IPS-NIHi11 (cell line): Measurements from ENCODE around the gene TPX2.
A peak's percentile ranks its signal among the peaks of the same experiment; 100 is the strongest.

Experiments
- DNase-seq: peaks from one replicate; pipeline ENCODE4 v3.0.0; 2012; ENCODE audit warnings: mixed read lengths, low spot score

TPX2 gene

GRCh38 chr20:31833931-31834521 lies 94.9 kb downstream of the TPX2 start:
- DNase-seq, result no peak

GRCh38 chr20:31835554-31835953 lies 96.5 kb downstream of the TPX2 start:
- no peak for DNase-seq

- peak; percentile 63 for DNase-seq
Measured at GRCh38 chr20:31835977-31836852, 97.1 kb downstream of the TPX2 start.

- no peak for DNase-seq
Measured at GRCh38 chr20:31836853-31837608, 97.9 kb downstream of the TPX2 start.

GRCh38 chr20:31837896-31838397 lies 98.9 kb downstream of the TPX2 start:
- DNase-seq, result no peak

GRCh38 chr20:31838646-31839292 lies 99.7 kb downstream of the TPX2 start:
- no peak for DNase-seq

- DNase-seq, result no peak
Measured at GRCh38 chr20:31839782-31840487, 100.8 kb downstream of the TPX2 start.

GRCh38 chr20:31840906-31841816 lies 102.1 kb downstream of the TPX2 start:
- no peak for DNase-seq

- no peak for DNase-seq
Measured at GRCh38 chr20:31841928-31842327, 102.8 kb downstream of the TPX2 start.

- DNase-seq, result peak; percentile 57
Measured at GRCh38 chr20:31842471-31843157, 103.5 kb downstream of the TPX2 start.

GRCh38 chr20:31843288-31843687 lies 104.2 kb downstream of the TPX2 start:
- no peak for DNase-seq

- no peak for DNase-seq
Measured at GRCh38 chr20:31843881-31844280, 104.8 kb downstream of the TPX2 start.

GRCh38 chr20:31844737-31845299 lies 105.7 kb downstream of the TPX2 start:
- DNase-seq, result no peak

- peak; percentile 65 for DNase-seq
Measured at GRCh38 chr20:31845300-31845863, 106.3 kb downstream of the TPX2 start, which contains the start of gene FOXS1. Gene FOXS1 (minus strand): TSS chr20:31845604. CDS start chr20:31845542, 62 bp downstream.

- no peak for DNase-seq
Measured at GRCh38 chr20:31846793-31847138, 107.7 kb downstream of the TPX2 start.

- no peak for DNase-seq
Measured at GRCh38 chr20:31848088-31848999, 109.3 kb downstream of the TPX2 start.

- peak; percentile 46 for DNase-seq
Measured at GRCh38 chr20:31849306-31849930, 110.3 kb downstream of the TPX2 start.
